Suppressor macrophage (primary cell): Measurements from ENCODE around the gene DDA1.

ENCODE experiments used
- DNase-seq, 4 experiments: peaks; one replicate each; pipeline ENCODE4 v3.0.0-alpha.2; 2020 to 2022

Gene DDA1

DNA sequence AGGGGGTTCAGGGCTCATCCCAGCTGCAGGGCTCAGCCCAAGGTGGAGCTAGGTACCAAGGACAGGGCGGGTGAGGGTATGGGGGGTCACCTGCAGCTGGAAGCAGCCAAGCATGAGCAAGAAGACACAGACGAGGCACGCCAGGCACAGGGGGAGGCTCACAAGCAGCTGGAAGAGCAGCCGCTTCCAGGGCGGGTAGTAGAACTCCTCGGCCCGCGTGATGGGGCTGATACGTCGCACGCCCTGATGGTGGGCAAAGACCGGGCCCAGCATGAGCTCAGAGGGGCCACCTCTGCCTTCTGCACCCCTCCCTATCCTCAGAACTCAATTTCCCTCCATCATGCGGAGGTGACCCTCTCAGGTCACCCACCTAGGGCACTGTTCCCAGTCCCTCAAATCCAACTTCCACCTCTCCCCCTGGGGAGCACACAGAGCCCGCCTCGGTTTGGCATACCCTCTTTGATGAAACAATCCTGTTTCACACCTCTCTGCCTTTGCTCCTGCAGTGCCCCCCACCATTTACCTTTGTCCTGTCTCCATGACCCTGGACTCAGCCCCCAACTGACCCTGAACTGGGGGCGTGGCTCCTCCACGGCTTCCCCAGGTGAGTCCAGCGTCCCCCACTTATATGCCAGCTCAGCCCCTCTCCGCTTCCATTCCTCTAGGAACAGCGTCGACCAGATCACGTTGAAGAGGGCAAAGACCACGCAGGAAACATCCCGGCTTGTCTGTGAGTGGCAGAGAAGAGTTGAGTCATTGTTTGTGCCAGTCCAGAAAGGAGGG, 21.1 kb downstream of the DDA1 start:
- DNase-seq = no peak

DNA sequence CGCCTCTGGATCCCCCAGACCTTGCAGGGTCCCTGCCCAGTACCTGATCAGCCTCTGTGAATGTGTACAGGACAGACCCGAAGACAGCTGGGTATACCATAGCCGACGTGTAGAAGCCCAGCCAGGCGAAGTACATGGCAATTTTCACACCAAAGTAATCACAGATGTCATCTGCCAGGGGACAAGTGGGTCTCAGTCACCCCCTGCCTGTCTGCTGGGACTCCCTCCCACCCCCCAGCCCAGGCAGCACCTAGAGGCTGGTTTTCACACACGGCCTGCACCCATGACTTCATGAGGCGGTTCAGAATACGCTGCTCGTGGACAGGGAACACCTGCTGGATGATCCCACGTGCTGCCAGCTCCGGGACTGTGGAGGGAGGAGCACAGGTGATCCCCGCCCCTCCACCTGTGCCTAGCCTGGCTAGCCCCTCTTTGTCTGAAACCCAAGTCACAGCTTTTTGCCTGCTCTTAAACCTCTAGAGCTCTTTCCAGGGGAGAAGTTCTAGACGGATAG, 21.7 kb downstream of the DDA1 start:
- DNase-seq = no peak

GRCh38 chr19:17332360-17332676, 23.0 kb downstream of the DDA1 start:
- DNase-seq = no peak

GRCh38 chr19:17332677-17333581, 23.6 kb downstream of the DDA1 start:
- DNase-seq = peak; percentile 29 to 60 (median 42)

- peak; percentile 66 to 78 (median 77) for DNase-seq
Observed at GRCh38 chr19:17333611-17334413, 24.4 kb downstream of the DDA1 start.

GRCh38 chr19:17334414-17335409, 25.3 kb downstream of the DDA1 start, which contains the start of gene ANO8:
ANO8 (minus strand) TSS chr19:17334855; CDS start chr19:17334670, 185 bp downstream.
- peak; percentile 97 to 98 (median 98) for DNase-seq

GRCh38 chr19:17335575-17335974, 26.2 kb downstream of the DDA1 start:
- DNase-seq = no peak

DNA sequence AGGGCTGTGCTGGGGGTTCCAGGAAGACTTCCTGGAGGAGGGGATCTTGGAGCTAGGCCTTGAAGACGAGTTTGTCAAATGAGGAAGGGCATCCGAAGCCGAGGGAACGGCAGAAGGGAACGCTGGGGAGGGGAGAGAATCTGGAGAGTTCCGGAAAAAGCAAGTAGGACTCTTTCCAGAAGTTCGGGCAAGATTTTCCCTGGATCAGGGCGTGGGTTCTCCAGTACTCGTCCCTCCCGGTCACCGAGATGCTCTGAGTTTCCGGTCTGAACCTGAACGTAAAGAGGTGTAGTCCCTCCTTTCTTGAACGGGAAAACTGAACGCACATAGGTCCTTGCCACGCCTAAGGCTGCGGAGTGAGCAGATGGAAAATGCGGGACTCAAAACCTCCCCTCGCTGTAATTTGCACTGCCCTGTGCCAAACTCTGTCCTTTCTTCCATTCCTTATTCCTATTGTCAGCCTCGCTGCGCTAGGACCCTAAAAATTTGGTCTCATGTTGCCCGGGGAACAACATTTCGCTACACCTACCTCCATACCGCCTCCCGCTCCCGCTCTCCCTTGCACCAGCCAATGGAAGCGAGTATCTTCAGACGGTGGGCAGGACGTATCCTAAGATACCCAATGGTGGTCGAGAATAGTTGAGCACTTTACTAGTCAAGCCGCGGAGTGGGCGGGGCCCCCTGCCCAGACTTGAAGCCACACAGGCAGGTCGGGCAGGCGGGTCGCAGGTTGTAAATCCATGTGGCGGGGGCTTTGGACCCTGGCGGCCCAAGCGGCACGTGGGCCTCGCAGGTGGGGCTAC, 27.7 kb downstream of the DDA1 start, which contains the start of gene GTPBP3:
Gene GTPBP3 (plus strand): TSS at position 682 of the 803 bp plus-strand sequence. CDS start 59 bp downstream, at position 741.
- peak; percentile 96 to 99 (median 98) for DNase-seq

DNA sequence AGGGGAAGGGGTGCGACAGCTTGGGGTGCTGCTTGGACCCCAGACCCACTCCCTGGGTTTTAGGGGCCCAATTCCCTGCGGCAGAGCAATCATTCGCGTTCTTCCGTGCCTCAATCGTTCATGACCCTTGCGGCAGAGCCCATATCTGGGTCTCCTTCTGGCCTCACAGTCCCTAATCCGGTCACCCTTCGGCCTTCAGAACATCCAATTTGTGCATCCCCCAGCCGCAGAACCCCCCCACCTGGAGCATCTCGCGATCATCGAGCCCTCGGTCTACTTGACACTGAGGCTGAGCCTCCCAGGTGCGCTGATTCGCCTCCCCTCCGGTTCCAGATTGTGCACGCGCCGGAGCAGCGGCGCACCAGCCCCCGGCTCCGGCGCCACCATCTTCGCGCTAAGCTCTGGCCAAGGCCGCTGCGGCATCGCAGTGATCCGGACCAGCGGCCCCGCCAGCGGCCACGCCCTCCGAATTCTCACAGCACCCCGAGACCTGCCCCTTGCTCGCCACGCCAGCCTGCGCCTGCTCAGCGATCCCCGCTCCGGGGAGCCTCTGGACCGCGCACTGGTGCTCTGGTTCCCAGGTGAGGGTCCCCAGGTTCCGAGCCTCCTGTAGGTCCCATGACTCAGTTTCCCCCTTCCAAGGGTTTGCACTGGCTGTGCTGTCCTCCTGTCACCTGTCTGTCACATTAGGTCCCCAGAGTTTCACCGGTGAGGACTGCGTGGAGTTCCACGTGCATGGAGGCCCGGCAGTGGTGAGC, 28.5 kb downstream of the DDA1 start:
- peak in 2 of 4 experiments; percentile 19 to 41 for DNase-seq

GRCh38 chr19:17338433-17339078, 29.2 kb downstream of the DDA1 start:
- no peak for DNase-seq

GRCh38 chr19:17339088-17339741, 29.9 kb downstream of the DDA1 start:
- DNase-seq = peak in 1 of 4 experiments; percentile 10

DNA sequence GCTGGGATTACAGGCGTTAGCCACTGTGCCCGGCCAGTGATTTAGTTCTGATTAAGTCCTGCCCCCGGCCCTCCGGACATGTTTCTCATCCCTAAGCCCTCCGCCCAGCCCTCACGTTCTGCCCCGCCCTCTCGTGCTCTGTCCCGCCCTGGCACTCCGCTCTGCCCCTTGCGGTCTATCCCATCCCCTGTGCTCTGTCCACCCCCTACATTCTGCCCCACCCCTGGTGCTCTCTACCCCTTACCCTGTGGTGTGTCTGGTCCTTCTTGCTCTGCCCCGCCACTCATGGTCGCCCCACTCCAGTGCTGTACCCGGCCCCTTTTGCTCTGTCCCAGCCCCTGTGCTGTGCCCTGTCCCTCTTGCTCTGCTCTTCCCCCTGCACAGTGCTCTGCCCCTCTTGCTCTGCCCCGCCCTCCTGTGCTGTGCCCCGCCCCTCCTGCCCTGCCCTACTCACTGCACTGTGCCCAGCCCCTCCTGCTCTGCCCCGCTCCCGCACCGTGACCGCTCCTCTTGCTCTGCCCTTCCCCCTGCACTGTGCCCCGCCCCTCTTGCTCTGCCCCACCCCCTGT, 31.0 kb downstream of the DDA1 start:
- peak in 1 of 4 experiments; percentile 36 for DNase-seq

GRCh38 chr19:17340871-17341357, 31.6 kb downstream of the DDA1 start:
- peak in 1 of 4 experiments; percentile 17 for DNase-seq

GRCh38 chr19:17341386-17341785, 32.0 kb downstream of the DDA1 start:
- no peak for DNase-seq

DNA sequence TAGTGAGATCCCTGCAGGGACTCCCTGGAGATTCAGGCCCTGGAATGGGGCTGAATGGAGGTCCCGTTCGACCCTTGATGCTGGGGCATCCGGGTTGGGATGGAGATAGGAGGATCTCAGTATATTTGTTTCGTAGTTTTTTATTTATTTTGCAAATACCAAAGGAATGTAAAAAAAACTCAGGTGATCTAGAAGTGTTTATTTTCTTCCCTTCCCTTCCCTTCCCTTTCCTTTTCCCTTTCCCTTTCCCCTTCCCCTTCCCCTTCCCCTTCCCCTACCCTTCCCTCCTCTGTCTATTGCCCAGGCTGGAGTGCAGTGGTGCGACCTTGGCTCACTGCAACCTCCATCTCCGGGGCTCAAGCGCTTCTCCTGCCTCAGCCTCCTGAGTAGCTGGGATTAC, 32.5 kb downstream of the DDA1 start:
- no peak for DNase-seq

DNA sequence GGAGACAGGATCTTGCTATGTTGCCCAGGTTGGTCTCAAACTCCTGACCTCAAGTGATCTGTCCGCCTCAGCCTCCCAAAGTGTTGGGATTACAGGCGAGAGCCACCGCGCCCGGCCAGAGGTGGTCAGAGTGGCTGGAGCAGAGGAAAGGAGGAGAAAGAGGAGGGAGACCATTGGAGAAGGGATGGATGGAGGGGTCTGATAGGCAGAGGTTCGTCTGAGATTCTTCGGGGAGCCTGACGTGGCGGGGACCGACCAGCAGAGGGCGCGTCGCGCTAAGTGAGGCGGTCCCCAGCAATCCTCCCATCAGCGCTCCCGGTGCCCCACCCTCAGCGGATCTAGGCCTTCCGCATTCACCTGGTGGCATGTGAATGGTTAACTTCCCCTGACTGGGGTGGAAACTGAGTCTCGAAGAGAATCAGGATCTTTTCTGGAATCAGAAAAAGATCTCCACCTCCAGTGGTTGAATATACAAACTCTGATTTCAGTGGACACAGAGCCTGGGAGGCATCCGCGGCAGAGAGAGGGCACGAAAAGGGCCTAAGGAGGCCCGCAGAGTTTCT, 36.8 kb downstream of the DDA1 start:
- peak; percentile 70 to 90 (median 87) for DNase-seq

- DNase-seq = no peak
Observed at GRCh38 chr19:17347361-17347760, 38.0 kb downstream of the DDA1 start.
